CD8-positive, alpha-beta memory T cell (primary cell): Measurements from ENCODE around the gene IBTK. TPM values are rescaled to one million over a fixed set of nuclear protein-coding genes. Genes with fewer than 3 reads are reported as not detected.
"Not testable (repeated sequence)": the region's sequence is repeated elsewhere in the genome, so short reads cannot be mapped to it uniquely, and the experiment has no call there.

Experiments
- CTCF ChIA-PET: fragments of 350-600 bp; sonication (Branson Sonifier 250); formaldehyde crosslinking; loops from one replicate; lab custom pipeline; 2021; ENCODE audit warnings: antibody characterized with exemption; lab: Charles Lee
- POLR2A ChIA-PET: fragments of 350-600 bp; sonication (Branson Sonifier 250); formaldehyde crosslinking; loops from one replicate; lab custom pipeline; 2021; ENCODE audit warnings: antibody characterized with exemption; lab: Charles Lee
- DNase-seq, 5 donors: peaks; one replicate each; pipeline versions ENCODE4 v3.0.0 to v3.0.0-alpha.2; 2020 to 2022; ENCODE audit warnings: mixed read lengths in 1 of 5
- H3K27ac ChIP-seq: one replicate; pipeline ENCODE4 v1.7.0; 2013; ENCODE audit warnings: low read depth, mild to moderate bottlenecking, low read length, moderate library complexity
- H3K27me3 ChIP-seq: 2 replicates; pipeline ENCODE4 v1.7.0; 2013; ENCODE audit warnings: low read length, mild to moderate bottlenecking; ENCODE audit not compliant: insufficient read depth, poor library complexity, severe bottlenecking
- H3K36me3 ChIP-seq: 2 replicates; pipeline ENCODE4 v1.7.0; 2013; ENCODE audit warnings: mild to moderate bottlenecking, low read length, moderate library complexity; ENCODE audit not compliant: insufficient read depth
- H3K4me1 ChIP-seq: 2 replicates; pipeline ENCODE4 v1.7.0; 2013; ENCODE audit warnings: mild to moderate bottlenecking, low read length, moderate library complexity; ENCODE audit not compliant: insufficient read depth
- H3K4me3 ChIP-seq: 2 replicates; pipeline ENCODE4 v1.7.0; 2013; ENCODE audit warnings: mild to moderate bottlenecking, low read length
- H3K9me3 ChIP-seq: 2 replicates; pipeline ENCODE4 v1.7.0; 2013; ENCODE audit warnings: mild to moderate bottlenecking, low read length
- H3K27ac Mint-ChIP-seq, 8 donors: one replicate each; pipeline ENCODE4 v1.8.0; 2020 to 2021; ENCODE audit warnings: mixed read lengths in 8 of 8, mild to moderate bottlenecking in 6 of 8, inconsistent platforms in 3 of 8, moderate library complexity in 3 of 8
- H3K27me3 Mint-ChIP-seq, 2 donors: one replicate each; pipeline ENCODE4 v1.8.0; 2020 to 2021; ENCODE audit warnings: mixed read lengths in 2 of 2, mild to moderate bottlenecking in 1 of 2, moderate library complexity in 1 of 2
- H3K36me3 Mint-ChIP-seq, 3 donors: one replicate each; pipeline ENCODE4 v1.8.0; 2020 to 2021; ENCODE audit warnings: mixed read lengths in 3 of 3, inconsistent platforms in 1 of 3, mild to moderate bottlenecking in 1 of 3
- H3K4me1 Mint-ChIP-seq, 3 donors: one replicate each; pipeline ENCODE4 v1.8.0; 2020 to 2021; ENCODE audit warnings: mixed read lengths in 3 of 3, inconsistent platforms in 1 of 3, mild to moderate bottlenecking in 1 of 3
- H3K4me3 Mint-ChIP-seq, 7 donors: one replicate each; pipeline ENCODE4 v1.8.0; 2020 to 2021; ENCODE audit warnings: mixed read lengths in 7 of 7, mild to moderate bottlenecking in 6 of 7, moderate library complexity in 4 of 7, inconsistent platforms in 2 of 7
- H3K9me3 Mint-ChIP-seq, 5 donors: one replicate each; pipeline ENCODE4 v1.8.0; 2020 to 2022; ENCODE audit warnings: mixed read lengths in 5 of 5, mild to moderate bottlenecking in 3 of 5, moderate library complexity in 2 of 5, inconsistent platforms in 1 of 5
- polyA plus RNA-seq: library from polyadenylated mRNA; unstranded; fragments of 300-500 nt; fragmentation: Illumina TruSeq; gene quantifications from one replicate; pipeline ENCODE4 v1.2.3, GENCODE V29; 2021
- total RNA-seq, 2 experiments: library from RNA; stranded (reverse); gene quantifications; one replicate each; pipeline ENCODE4 v1.2.3, GENCODE V29; 2021

The IBTK gene
- total and polyA plus RNA-seq, 3 experiments from 2014 or later = 20.3 to 26.6 (median 24.2) TPM

DNA sequence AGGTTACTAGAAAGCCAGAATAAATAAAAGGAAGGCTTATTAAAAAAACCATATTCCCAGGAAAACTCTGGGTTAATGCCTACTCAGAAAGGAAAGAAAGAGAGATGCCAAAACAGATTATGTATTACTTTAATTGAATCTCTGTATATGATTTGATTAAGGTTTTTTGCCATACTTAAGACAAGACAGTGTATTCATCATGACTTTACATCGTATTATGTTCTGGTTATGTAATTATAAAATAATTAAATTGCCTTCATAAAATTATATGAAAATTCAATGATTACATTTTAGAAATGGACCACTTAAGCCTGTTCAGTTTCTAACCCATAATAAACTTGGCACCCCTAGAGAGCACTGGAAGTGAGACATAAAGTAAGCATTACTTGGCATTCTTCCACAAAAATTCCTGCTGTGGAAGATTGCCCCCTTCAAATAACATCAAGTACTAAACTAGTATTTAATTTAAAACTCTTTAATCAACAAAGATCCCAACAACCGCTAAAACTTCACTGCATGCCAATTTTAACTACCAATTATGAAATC lies 20.8 kb upstream of the IBTK start:
- ChIA-PET CTCF (interaction anchor here (1.4 to 4.3 kb wide), 2 partner anchors 798 to 799 kb away, joined by 4 to 44 read pairs; partner anchors contain the start of genes DOP1A and UBE3D), POLR2A (no interaction called here)
- Mint-ChIP-seq H3K27ac (no peak overlapping the region), H3K27me3 (peaks cover 5 to 8% of the 10 kb centered on the region in 2 donors), H3K4me3 (no peak overlapping the region), H3K9me3 (no peaks in the 10 kb centered on the region), H3K36me3 (no peaks in the 10 kb centered on the region), H3K4me1 (peaks cover 0 to 2% (median 0%) of the 10 kb centered on the region in 3 donors)
- no peaks in the 10 kb centered on the region for H3K36me3 ChIP-seq
- H3K27ac ChIP-seq = no peak overlapping the region
- H3K9me3 ChIP-seq = no peaks in the 10 kb centered on the region
- H3K4me3 ChIP-seq = no peak overlapping the region
- no peak for DNase-seq
- H3K27me3 ChIP-seq = no peaks in the 10 kb centered on the region
- no peaks in the 10 kb centered on the region for H3K4me1 ChIP-seq

DNA sequence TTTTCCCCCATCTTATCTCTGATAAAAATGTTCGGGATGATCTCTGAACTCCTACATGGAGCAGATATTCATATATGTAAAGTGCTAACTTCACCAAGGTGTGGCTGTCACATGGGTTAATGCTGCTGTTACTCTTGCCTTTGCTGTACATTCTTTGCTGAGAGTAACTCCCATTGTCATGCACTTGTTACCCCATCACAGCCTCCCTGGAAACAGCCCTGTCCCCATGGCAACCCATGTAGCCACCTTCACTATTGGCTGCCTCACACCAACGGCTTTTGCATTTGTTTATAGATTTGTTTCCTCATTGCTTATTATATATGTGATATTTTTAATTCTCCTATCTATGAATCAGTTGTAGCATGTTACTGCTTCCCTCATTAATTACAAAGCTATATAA lies 17.3 kb upstream of the IBTK start:
- no peak overlapping the region for H3K4me3 Mint-ChIP-seq
- no peaks in the 10 kb centered on the region for H3K27me3 ChIP-seq
- ChIA-PET POLR2A (no interaction called here), CTCF (no interaction called here)
- no peak overlapping the region for H3K27ac ChIP-seq
- peaks cover 4 to 12% of the 10 kb centered on the region in 2 donors for H3K27me3 Mint-ChIP-seq
- no peak overlapping the region for H3K4me3 ChIP-seq
- no peaks in the 10 kb centered on the region for H3K4me1 ChIP-seq
- no peaks in the 10 kb centered on the region for H3K4me1 Mint-ChIP-seq
- no peaks in the 10 kb centered on the region for H3K9me3 Mint-ChIP-seq
- H3K9me3 ChIP-seq = no peaks in the 10 kb centered on the region
- H3K27ac Mint-ChIP-seq = no peak overlapping the region
- DNase-seq = no peak
- H3K36me3 ChIP-seq = no peaks in the 10 kb centered on the region
- H3K36me3 Mint-ChIP-seq = peaks cover 0 to 2% (median 0%) of the 10 kb centered on the region in 3 donors

DNA sequence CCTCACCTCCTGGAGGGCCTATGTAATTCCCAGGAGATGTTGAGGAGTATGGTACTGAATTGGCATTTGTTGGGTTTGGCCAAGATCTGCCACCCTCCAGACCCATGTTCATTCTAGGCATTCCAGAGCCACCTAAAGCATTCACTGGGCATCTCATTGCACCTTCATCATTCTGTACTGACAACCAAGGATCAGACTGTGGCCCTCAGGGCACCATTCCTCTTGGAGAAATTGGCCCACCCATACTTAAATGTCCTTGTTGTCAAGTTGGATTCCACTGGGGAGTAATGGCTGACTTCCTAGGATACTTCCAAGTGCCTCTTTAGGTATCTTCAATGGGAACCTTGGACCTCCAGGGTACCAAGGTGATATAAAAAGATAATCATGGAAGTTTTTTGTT lies 16.8 kb upstream of the IBTK start:
- Mint-ChIP-seq H3K4me3 (no peak overlapping the region), H3K27ac (no peak overlapping the region), H3K27me3 (peaks cover 6 to 12% of the 10 kb centered on the region in 2 donors), H3K36me3 (peaks cover 0 to 2% (median 0%) of the 10 kb centered on the region in 3 donors), H3K9me3 (no peaks in the 10 kb centered on the region), H3K4me1 (no peaks in the 10 kb centered on the region)
- DNase-seq = no peak
- CTCF ChIA-PET = no interaction called here
- Histone ChIP-seq H3K36me3 (no peaks in the 10 kb centered on the region), H3K9me3 (no peaks in the 10 kb centered on the region), H3K4me3 (no peak overlapping the region), H3K4me1 (no peaks in the 10 kb centered on the region), H3K27me3 (no peaks in the 10 kb centered on the region), H3K27ac (no peak overlapping the region)
- POLR2A ChIA-PET = no interaction called here

DNA sequence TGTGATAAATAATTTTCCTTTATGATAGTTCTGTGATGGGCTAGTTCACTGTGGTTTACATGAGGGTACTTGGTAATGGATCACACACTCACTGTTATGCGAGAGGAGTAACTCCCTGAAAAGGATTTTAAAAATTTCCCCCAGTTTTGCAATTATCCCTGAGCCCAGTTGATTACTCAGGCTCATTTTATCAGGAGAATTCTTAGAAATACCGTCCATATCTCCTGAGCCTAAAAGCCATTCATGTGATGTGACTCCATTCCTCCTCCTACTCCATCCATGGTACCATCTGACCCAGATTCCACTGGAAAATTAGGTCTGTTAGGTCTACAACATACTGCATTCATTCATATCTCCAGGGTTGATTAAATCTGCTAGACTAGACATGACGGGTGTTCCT lies 16.4 kb upstream of the IBTK start:
- no peak overlapping the region for H3K27ac ChIP-seq
- Mint-ChIP-seq H3K27ac (no peak overlapping the region), H3K4me3 (no peak overlapping the region), H3K36me3 (peaks cover 0 to 2% (median 0%) of the 10 kb centered on the region in 3 donors), H3K27me3 (peaks cover 6 to 12% of the 10 kb centered on the region in 2 donors), H3K9me3 (no peaks in the 10 kb centered on the region), H3K4me1 (no peaks in the 10 kb centered on the region)
- POLR2A ChIA-PET = no interaction called here
- H3K36me3 ChIP-seq = no peaks in the 10 kb centered on the region
- DNase-seq = no peak
- H3K4me1 ChIP-seq = no peaks in the 10 kb centered on the region
- H3K27me3 ChIP-seq = no peaks in the 10 kb centered on the region
- CTCF ChIA-PET = no interaction called here
- H3K9me3 ChIP-seq = no peaks in the 10 kb centered on the region
- no peak overlapping the region for H3K4me3 ChIP-seq

DNA sequence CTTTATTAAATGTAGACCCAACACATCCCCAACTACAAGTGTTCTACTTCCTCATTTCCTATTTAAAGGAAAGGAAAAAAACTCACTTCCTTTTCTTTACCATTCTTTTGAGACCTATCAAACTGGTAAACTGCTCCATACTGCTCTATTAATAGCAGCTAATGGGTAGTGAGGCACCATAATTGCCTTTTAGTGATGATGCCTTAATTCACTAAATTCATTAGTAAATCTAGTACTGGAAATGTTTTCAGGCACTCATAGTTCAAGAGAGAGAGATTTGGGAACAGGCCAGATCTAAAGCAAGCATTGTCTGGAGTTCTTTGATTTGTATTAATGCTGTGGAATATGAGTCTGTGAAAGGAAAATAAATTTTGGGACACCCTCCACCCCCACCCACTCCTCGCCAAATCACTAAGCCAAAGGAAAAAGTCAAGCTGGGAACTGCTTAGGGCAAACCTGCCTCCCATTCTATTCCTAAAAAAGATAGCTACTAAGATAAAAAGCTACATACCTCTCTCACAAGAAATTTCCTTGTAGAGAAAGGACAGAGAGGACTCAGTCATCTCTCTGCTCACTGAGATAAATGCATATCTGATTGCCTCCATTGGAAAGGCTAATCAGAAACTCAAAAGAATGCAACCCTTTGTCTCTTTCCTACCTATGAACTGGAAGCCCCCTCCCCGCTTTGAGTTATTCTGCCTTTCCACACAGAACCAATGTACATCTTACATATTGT lies 13.6 kb upstream of the IBTK start:
- no peaks in the 10 kb centered on the region for H3K9me3 ChIP-seq
- no peaks in the 10 kb centered on the region for H3K4me1 ChIP-seq
- peaks cover 0 to 2% (median 0%) of the 10 kb centered on the region in 3 donors for H3K36me3 Mint-ChIP-seq
- H3K9me3 Mint-ChIP-seq = no peaks in the 10 kb centered on the region
- no peaks in the 10 kb centered on the region for H3K36me3 ChIP-seq
- no peak overlapping the region for H3K27ac Mint-ChIP-seq
- ChIA-PET POLR2A (no interaction called here), CTCF (interaction anchor here (0.8 to 2.1 kb wide), 3 partner anchors 10 to 804 kb away, joined by 5 to 7 read pairs (median 7); partner anchors contain the start of gene UBE3D)
- no peaks in the 10 kb centered on the region for H3K27me3 ChIP-seq
- H3K4me3 Mint-ChIP-seq = no peak overlapping the region
- peaks cover 6 to 8% of the 10 kb centered on the region in 2 donors for H3K27me3 Mint-ChIP-seq
- no peak overlapping the region for H3K4me3 ChIP-seq
- no peak for DNase-seq
- no peaks in the 10 kb centered on the region for H3K4me1 Mint-ChIP-seq
- H3K27ac ChIP-seq = no peak overlapping the region

DNA sequence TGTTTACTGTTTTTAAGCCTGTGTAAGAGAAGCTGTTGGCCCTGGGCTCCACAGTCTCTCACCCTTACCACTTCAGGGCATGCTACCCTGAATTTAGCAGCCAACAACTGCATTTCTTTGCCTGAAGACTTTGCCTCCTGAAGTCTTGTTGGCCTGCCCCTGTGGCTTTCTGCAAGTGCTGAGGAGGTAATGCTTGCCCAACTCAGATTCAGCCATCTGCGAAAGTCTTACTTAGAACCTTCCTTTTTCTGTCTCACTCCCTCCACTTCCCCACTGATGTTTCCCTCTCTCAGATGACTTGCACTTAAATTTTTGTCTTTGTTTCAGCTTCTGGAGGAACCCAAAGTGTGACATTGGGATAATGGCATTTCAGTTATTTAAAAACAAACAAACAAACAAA lies 11.8 kb upstream of the IBTK start:
- ChIA-PET CTCF (interaction anchor here (1.8 kb wide), 1 partner anchor 12 kb away, joined by 7 read pairs; no protein-coding TSS in a partner anchor), POLR2A (no interaction called here)
- Histone ChIP-seq H3K36me3 (no peaks in the 10 kb centered on the region), H3K27ac (no peak overlapping the region), H3K4me3 (no peak overlapping the region), H3K4me1 (no peaks in the 10 kb centered on the region), H3K27me3 (no peaks in the 10 kb centered on the region), H3K9me3 (no peaks in the 10 kb centered on the region)
- no peaks in the 10 kb centered on the region for H3K9me3 Mint-ChIP-seq
- no peak overlapping the region for H3K27ac Mint-ChIP-seq
- no peaks in the 10 kb centered on the region for H3K4me1 Mint-ChIP-seq
- no peak overlapping the region for H3K4me3 Mint-ChIP-seq
- DNase-seq = no peak
- H3K36me3 Mint-ChIP-seq = peaks cover 0 to 2% (median 0%) of the 10 kb centered on the region in 3 donors
- peaks cover 6 to 8% of the 10 kb centered on the region in 2 donors for H3K27me3 Mint-ChIP-seq

DNA sequence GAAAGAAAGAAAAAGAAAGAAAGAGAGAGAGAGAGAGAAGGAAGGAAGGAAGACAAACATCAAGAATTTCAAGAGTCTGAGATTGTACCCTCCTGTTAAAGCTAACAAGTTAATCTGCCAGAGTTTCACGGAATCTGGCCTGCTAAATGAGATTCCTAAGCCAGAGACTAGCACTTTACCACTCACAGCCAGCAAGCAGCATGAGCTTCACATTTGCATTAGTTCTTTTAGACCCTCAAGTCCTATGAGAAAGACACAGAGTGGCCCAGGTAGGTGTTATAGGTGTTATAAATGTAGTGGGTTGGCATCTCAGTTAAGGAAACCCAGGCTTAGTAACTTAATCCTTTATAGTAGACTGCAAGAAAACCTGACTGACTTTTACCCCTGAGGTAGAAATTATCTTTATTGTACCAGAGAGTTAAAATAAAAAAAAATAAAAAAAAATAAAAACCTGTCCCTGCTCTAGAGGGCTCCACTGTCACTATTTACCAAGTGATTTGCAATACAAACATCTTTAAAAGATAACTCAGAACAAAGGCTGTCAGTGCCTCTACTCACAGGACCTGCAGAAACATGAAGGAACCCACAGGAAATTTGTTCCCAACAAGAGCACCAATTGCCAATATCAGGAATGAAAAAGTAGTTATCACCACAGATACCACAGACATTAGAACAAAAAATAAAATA lies 9.7 kb upstream of the IBTK start:
- Histone ChIP-seq H3K27ac (no peak overlapping the region), H3K36me3 (no peaks in the 10 kb centered on the region), H3K9me3 (no peaks in the 10 kb centered on the region), H3K4me1 (no peaks in the 10 kb centered on the region), H3K27me3 (no peaks in the 10 kb centered on the region), H3K4me3 (no peak overlapping the region)
- DNase-seq = no peak
- Mint-ChIP-seq H3K4me1 (no peaks in the 10 kb centered on the region), H3K4me3 (no peak overlapping the region), H3K27ac (no peak overlapping the region), H3K36me3 (peaks cover 0 to 2% (median 0%) of the 10 kb centered on the region in 3 donors), H3K9me3 (no peaks in the 10 kb centered on the region), H3K27me3 (peaks cover 3 to 4% of the 10 kb centered on the region in 2 donors)
- CTCF ChIA-PET = no interaction called here
- POLR2A ChIA-PET = no interaction called here

DNA sequence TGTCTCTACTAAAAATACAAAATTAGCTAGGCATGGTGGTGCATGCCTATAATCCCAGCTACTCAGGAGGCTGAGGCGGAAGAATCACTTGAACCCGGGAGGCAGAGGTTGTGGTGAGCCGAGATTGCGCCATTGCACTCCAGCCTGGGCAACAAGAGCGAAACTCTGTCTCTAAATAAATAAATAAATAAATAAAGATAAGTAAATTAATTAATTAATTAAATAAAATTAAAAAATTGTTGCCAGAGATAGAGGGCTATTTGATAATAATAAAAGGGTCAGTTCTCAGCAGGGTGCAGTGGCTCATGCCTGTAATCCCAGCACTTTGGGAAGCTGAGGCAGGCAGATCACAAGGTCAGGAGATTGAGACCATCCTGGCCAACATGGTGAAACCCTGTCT lies 7.2 kb upstream of the IBTK start:
- H3K9me3 ChIP-seq, DNase-seq, H3K9me3 Mint-ChIP-seq, H3K4me1 ChIP-seq, H3K4me1 Mint-ChIP-seq, H3K27ac Mint-ChIP-seq, H3K27ac ChIP-seq, H3K4me3 Mint-ChIP-seq, H3K36me3 ChIP-seq, H3K27me3 Mint-ChIP-seq, POLR2A ChIA-PET, H3K36me3 Mint-ChIP-seq, H3K27me3 ChIP-seq, H3K4me3 ChIP-seq: not testable (repeated sequence)
- CTCF ChIA-PET = interaction anchor here (0.9 to 4.6 kb wide), 3 partner anchors 16 to 920 kb away, joined by 3 to 14 read pairs (median 3); partner anchors contain the start of gene UBE3D
